ENCODE data around the gene PTPRS.

DNA sequence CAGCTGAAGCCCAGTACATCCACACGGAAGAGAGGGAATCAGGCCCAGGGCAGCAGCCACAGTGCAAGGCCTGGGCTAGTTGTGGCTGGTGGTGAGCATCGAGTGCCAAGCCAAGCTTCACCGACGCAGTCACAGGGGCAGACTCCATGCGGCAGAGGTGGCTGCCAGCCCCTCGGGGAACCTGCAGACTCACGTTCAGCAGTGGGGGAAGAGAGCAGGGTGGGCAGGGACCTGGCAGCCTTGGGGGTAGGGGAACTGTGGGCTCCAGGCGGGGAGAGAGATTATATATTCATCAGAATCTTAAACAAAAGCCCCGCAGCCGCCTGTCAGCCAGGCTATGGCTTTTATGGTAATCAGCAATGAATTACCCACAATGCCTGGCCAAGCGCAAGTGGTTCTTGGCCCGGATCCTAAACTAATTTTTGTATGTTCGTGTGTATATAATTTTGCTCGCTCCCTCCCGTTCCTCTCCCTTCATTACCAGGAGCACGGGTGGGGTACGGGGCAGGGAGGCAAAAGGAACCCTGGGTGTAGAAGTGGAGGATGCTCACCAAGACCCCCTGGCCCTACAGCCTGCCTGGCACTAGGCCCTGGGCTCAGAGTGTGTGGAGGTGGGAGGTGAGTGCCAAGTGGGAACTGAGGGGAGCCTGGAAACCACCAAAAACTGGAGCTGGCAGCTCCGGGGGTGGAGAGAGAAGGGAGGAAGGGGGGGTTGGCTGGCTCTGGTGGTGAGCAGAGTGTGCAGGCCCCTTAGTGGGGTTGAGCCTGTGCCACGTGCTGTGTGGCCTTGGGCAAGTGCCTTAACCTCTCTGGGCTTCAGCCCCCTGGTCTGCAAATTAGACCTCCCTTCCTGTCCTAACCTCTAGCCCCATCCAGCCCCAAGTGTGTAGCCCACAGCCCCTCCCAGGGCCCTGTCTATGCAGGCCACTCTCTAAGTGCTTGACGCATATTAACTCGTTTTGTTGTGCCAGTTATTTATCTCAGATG lies 31.9 kb downstream of the PTPRS start:
- TF ChIP-seq, protein P1, sequence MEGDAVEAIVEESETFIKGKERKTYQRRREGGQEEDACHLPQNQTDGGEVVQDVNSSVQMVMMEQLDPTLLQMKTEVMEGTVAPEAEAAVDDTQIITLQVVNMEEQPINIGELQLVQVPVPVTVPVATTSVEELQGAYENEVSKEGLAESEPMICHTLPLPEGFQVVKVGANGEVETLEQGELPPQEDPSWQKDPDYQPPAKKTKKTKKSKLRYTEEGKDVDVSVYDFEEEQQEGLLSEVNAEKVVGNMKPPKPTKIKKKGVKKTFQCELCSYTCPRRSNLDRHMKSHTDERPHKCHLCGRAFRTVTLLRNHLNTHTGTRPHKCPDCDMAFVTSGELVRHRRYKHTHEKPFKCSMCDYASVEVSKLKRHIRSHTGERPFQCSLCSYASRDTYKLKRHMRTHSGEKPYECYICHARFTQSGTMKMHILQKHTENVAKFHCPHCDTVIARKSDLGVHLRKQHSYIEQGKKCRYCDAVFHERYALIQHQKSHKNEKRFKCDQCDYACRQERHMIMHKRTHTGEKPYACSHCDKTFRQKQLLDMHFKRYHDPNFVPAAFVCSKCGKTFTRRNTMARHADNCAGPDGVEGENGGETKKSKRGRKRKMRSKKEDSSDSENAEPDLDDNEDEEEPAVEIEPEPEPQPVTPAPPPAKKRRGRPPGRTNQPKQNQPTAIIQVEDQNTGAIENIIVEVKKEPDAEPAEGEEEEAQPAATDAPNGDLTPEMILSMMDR (IDR thresholded peaks at IDR 0.05), result no peak
- peak; percentile 26 for TF ChIP-seq POLR2A (IDR thresholded peaks at IDR 0.05)

All from right lobe of liver (tissue), 4 donors.